NCI-H1436 treated with DMSO at 0.1 percent for 48 hours (cell line): ENCODE data around the gene GCDH.
A peak's percentile ranks its signal among the peaks of the same experiment; 100 is the strongest.
"Not testable (repeated sequence)": the region's sequence is repeated elsewhere in the genome, so short reads cannot be mapped to it uniquely, and the experiment has no call there.

Experiments
- DNase-seq: peaks from one replicate; lab custom pipeline; 2025; lab: John Stamatoyannopoulos, UW

GCDH gene

DNA sequence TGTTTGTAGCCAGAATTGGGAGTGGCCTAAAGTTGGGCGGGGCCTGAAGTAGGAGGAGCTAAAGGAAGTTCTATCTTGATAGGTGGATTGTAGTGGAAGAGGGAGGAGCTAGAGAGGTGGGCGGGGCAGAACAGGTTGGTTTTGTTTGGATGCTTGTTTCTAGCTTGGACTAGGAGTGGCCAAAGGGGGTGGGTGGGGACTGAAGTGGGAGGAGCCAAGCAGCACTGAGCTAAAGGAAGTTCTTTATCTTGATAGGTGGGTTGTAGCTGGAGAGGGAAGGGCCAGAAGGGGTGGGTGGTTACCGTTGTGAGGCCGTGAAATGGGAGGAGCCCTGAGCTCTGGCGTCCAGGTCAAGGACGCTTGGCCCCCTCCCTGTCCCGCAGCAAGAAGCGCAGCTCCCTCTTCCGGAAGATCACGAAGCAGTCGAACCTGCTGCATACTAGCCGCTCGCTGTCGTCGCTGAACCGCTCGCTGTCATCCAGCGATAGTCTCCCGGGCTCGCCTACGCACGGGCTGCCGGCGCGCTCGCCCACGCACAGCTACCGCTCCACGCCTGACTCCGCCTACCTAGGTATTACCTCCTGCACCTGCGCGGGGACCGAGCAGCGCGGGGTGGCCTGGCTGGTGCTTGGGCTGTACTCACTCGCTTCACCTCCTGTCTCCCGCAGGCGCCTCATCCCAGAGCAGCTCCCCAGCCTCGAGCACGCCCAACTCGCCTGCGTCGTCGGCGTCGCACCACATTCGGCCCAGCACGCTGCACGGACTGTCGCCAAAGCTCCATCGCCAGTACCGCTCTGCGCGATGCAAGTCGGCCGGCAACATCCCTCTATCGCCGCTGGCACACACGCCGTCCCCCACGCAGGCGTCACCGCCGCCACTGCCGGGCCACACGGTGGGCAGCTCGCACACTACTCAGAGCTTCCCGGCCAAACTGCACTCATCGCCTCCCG, 17.7 kb upstream of the GCDH start:
- DNase-seq: no peak

DNA sequence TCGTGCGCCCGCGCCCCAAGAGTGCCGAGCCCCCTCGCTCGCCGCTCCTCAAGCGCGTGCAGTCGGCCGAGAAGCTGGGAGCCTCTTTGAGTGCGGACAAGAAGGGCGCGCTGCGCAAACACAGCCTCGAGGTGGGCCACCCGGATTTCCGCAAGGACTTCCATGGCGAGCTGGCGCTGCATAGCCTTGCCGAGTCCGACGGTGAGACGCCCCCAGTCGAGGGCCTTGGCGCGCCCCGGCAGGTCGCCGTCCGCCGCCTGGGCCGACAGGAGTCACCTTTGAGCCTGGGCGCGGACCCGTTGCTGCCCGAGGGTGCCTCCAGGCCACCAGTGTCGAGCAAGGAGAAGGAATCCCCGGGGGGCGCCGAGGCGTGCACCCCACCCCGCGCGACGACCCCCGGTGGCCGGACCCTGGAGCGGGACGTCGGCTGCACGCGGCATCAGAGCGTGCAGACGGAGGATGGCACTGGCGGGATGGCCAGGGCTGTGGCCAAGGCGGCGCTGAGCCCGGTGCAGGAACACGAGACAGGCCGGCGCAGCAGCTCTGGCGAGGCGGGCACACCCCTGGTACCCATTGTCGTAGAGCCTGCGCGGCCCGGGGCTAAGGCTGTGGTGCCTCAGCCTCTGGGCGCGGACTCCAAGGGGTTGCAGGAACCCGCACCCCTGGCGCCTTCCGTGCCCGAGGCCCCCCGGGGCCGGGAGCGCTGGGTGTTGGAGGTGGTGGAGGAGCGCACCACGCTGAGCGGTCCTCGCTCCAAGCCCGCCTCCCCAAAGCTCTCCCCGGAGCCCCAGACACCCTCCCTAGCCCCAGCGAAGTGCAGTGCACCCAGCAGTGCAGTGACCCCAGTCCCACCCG, 16.8 kb upstream of the GCDH start:
- DNase-seq: no peak

DNA sequence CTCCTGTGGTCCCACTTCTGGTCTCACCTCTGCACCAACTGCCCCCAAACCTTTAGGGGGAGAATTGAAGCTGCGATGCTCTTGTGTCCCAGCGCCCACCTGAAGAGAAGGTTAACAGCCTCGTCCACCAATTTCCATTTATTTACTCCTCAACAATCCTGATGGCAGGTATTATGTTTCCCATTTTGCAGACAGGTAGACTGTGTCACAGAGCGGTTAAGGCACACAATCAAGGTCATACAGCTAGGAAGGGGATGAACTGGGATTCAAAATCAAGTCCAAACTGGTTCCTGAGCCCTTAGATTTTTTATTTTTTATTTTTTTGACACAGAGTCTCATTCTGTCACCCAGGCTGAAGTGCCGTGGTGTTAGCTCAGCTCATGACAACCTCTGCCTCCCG, 15.9 kb upstream of the GCDH start:
- DNase-seq: no peak

DNA sequence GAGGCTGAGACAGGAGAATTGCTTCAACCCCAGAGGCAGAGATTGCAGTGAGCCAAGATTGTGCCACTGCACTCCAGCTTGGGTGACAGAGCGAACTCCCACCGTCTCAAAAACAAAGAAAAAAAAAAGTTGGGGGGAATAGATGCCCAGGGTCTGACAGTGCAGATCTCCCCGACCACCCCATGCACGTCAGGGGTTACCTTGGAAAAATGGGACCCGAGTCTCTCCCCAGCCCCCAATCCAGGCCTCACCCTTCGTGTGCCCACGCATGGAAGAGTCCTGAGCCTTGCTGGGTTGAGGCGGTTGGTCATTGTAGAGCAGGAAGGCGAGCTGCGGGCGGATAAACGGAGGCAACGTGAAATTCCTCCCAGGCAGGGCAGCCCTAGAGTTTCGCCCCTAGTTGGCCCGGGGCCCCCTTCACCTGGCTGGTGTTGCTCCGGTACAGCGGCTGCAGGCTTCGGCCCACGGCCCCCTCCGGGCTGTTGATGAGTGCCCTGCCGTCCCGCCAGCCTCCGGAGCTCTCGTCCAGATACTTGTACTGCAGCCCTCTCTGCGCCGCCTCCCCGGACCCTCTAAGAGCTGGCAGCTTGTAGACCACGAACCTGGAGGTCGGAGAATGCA, 10.3 kb upstream of the GCDH start:
- no peak for DNase-seq

DNA sequence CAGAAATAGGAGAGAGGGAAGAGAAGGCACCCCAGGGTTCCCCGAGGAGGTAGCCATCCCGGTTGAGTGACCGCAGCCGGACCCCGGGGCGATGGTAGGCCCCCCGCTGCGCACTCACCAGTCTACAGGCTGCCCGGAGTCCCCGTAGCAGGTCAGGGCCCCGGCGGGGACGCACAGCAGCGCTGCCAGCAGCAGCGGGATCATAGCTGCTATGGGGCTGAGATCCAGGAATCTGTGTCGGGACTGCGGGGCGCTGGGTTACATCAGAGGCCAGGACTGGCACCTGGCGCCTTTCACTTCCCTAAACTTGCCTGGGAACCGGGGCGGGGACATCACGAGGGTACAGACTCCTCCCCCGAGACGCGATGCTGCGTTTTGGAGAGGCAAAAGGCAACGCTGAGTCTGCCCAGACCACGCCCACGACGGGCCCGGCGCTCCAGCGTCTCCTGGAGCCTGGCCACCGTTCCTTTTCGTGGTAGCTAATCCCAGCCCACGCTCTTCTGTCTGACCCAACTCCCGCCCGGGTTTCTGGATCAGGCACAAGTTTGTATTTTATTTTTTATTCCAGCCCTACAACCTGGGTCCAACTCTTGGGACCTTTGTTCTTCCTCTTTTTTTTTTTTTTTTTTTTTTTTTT, 9.7 kb upstream of the GCDH start, which contains the start of gene DNASE2:
Gene DNASE2, minus strand, starts transcription at position 278 of the 637 bp plus-strand sequence. Its CDS starts 74 bp downstream, at position 204.
- DNase-seq: peak; percentile 88

DNA sequence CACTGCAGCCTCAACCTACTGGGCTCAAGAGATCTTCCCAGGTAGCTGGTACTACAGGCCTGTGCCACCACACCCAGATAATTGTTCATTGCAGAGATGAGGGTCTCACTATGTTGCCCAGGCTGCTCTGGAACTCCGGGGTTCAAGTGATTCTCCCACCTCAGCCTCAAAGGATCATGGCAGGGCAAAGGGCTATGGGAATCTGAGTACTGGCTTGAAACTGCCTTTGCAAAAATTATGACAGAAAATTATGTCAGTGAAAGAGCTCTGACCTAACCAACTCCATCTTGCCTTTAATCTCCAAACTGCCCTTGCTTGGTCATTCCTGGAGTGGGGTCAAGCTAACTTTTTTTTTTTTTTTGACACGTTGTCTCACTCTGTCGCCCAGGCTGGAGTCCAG, 8.4 kb upstream of the GCDH start:
- DNase-seq: no peak

DNA sequence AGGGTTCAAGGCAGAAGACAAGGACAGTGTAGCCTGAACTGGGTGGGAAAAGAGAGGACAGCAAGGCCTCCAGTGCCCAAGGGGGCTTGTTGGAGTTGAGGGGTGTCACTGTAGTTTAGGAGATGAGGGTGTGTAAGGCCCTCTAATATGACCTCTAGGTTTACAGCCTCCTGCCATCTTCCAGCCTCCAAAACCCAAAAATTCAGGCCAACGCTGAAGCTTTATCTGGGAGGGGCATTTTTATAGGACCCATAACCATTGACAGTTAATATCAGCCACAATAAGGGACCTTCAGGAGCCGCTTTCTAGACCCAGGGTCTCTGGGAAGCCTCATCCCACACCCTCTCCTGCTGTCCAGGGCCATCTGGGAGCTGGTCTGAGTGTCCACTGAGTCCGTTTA, 6.8 kb upstream of the GCDH start:
- no peak for DNase-seq

DNA sequence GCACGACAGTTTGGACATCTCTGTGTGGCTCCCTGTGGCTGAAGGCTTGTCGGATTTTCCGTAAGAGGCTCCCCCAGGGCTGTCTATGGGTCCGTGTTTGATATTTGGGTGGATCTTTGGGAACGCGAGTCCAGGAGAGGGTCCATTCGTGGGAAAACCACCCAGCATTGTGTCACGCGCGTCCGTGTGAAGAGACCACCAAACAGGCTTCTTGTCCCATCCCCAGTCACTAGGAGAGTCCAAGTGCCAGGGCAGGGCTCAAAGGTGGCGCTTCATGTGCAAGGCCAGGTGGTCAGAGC, 6.4 kb upstream of the GCDH start:
- DNase-seq: no peak

DNA sequence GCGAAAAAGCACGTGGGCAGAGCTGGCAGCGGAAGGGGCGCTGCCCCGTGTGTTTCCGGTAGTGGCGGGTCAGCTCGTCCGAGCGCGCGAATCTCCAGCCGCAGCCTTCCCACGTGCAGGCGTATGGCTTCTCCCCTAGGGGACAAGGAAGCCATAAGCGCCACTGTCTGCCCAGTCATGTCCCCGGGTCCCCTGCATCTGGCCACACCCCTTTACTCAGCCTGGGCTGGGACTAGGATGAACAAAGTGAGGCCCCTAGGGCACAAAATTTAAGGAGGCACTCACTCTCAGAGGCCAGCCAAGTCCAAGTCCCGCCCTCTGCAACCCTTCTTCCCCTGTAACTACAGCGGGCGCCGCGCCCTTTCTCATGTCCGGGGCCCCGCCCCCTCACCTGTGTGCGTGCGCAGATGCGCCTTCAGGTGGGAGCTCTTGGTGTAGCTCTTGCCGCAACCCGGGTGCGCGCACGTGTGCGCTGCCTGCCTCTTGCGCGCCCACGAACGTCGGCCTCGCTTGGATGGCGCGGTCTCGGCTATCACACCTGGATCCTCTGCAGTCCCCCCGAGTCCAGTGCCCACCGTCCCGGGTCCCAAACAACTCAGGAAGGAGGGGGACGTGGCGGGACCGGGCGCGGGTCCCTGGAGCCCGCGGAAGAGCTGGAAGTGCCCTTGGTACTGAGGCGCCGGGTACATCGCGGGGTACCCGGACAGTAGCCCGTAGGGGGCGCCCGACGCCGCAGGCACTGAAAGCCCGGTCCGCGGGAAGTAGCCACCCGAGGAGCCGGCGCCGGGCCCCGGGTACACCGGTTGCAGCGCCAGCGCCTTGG, 5.8 kb upstream of the GCDH start:
- DNase-seq: no peak

DNA sequence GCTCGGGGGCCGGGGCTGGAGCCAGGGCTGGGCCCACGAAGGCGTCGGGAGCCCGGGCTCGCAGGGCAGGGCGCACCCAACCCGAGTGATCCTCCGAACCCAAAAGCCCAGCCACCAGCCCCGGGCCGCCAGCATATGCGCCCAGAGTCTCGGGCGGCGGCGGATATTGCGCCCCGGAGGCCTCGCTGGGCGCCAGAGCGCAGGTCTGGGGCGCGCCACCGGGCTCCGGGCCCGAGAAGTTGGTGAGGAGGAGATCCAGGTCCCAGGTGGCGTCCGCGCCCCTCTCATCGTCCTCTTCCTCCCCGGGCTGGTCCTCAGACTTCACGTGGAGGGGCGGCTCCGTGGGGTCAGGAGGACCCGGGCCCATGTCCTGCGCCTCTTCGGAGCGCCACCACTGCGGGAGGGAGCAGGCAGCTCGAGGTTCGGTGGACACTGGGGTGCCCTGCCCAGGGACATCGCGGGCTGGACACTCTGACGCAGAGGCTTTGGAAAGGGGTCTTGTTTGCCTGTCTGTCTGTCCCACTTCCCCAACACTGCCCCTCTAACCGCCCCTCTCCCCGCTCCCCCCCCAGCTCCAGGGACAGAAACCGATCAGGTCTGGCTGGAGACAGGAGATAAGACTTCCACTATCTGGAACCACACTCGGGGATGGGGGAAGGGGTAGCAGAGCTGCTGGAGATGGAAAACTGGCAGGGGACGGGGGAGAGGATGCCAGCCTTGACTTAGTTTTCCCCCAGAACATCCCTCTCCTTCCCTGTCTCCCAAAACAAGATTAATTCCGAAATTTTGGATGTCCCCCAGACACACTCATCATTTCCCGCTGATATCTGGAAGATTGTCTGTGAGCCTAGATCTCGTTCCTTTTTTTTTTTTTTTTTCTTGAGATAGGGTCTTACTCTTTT, 5.0 kb upstream of the GCDH start:
- no peak for DNase-seq

DNA sequence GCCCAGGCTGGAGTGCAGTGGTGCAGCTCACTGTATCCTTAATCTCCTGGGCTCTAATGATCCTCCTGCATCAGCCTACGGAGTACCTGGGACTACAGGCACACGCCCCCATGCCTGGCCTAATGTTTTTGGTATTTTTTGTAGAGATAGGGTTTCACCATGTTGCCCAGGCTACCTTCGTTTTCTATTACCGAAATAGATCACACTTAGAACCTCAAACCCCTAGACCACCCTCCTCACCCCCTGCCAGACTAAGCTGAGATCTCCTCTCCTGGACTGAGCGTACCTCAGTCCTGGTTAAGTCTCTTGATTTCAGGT, 4.3 kb upstream of the GCDH start:
- no peak for DNase-seq

DNA sequence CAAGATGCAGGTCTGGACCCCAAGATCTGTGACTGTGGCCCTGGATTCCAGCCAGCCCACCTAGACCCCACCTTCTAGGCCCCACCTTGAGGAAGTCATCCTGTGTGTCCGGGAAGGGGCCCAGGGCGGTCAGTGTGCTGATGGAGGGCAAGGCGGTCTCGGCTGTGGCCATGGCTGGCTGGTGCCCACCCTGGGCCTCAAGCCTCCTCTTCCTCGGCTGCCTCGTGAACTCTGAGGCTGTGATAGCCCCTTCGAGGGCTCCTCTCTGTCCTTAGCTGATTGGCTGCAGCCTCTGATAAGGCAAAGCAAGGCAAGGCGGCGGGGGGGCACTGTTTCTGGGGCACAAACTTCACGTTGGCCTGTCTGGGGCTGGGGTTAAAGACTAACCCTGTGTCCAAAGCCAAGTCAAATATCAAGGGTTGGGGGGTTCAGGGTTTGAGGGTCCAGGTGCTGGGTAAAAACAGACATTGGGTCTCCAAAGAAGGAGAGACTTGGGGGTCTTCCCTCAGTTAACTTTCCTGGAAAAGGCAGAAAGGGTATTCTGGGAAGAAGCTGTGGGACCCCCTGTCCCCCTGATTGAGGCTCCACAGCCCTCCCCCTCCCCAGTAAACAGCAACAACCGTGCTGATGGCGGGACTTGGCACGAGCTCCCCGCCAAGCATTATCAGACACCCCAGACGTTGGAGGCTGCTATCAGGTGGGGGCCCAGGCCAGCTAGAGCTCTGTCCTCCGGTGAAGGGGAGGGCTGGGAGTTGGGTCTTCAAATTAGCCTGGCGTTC, 3.8 kb upstream of the GCDH start, which contains the start of gene KLF1:
Gene KLF1, minus strand, starts transcription at position 233 of the 779 bp plus-strand sequence. Its CDS starts 61 bp downstream, at position 172.
- DNase-seq: no peak

DNA sequence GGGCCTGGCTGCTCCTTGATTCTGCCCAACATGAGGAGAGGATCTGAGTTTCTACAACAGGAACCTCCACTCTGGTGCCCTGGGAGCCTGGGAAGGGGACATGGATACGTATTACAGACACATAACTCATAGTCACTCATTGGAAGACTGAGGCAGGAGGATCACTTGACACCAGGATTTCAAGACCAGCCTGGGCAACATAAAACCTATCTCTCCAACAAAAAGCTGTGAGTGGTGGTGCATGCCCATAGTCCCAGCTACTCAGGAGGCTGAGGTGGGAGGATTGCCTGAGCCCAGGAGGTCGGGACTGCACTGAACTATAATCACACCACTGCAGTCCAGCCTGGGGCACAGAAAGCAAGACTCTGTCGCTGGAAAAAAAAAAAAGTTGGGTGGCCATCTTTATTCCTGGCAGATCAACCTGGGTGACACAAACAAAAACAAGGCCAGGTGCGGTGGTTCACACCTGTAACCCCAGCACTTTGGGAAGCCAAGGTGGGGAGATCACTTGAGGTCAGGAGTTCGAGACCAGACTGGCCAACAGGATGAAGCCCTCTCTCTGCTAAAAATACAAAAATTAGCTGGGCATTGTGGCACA, 2.9 kb upstream of the GCDH start:
- DNase-seq: no peak

DNA sequence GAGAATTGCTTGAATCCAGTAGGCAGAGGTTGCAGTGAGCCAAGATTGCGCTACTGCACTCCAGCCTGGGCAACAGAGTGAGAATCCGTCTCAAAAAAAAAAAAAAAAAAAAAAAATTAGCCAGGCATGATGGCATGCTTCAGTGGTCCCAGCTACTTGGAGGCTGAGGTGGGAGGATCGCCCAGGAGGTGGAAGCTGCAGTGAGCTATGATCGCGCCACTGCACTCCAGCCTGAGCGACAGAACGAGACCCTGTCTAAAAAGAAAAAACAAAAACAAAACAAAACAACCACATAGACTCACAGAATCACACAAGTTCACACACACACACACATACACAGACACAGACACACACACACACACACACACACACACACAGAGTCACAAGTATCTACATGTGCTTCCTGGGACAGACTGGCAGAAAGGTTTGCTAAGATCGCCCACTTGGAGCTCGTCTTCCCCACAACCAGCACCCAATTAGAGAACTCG, 617 bp upstream of the GCDH start:
- DNase-seq: not testable (repeated sequence)

DNA sequence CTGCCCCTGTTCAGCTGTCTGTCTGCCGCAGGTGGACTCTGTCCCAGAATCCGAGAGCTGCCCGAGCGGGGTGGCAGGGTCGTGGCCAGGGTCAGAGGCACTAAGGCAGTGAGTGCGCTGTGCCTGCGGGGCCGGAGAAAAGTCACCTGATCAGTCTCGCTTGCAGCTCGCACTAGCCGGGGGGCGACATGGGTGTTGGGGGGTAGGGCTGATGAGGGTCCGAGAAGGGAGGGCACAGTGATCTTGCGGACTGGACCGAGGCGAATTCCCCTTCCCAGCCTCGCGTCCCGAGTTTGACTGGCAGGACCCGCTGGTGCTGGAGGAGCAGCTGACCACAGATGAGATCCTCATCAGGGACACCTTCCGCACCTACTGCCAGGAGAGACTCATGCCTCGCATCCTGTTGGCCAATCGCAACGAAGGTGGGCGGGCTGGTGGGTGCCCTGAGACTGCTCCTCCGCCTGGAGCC, 627 bp downstream of the GCDH start:
- DNase-seq: no peak

DNA sequence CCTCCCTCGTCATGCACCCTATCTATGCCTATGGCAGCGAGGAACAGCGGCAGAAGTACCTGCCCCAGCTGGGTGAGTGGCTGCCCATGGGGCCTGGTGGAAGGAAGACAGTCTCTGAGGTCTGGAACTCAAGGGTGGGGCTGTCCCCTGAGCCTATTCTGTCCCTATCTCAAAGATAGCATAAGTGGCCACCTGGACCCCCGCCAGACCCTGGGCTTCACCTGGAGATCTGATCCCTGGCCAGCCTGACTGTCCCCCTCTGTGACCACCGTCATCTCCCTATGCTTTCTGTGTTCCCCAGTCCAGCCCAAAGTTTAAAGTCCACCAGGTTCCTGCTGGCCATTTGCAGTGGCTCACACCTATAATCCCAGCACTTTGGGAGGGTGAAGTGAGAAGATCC, 2.6 kb downstream of the GCDH start:
- DNase-seq: no peak

DNA sequence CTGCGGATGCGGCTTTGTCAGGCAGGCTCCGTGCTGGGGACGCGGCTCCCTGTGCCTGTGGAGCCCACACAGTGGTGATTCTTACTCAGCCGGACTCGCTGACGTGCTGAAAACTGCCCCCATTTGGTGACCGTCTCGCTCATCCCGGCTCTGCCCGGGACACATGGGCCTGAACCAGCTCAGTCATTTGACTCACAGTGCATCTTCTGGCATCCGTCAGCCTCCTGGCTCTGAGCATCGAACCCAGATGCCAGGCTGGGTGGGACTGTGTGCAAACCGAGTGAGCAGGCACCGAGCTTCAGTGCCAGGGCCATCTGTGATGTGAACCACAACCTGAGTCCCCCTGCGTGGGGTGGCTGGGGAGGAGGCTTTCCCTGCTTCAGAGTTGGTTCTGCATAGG, 5.5 kb downstream of the GCDH start:
- DNase-seq: no peak

DNA sequence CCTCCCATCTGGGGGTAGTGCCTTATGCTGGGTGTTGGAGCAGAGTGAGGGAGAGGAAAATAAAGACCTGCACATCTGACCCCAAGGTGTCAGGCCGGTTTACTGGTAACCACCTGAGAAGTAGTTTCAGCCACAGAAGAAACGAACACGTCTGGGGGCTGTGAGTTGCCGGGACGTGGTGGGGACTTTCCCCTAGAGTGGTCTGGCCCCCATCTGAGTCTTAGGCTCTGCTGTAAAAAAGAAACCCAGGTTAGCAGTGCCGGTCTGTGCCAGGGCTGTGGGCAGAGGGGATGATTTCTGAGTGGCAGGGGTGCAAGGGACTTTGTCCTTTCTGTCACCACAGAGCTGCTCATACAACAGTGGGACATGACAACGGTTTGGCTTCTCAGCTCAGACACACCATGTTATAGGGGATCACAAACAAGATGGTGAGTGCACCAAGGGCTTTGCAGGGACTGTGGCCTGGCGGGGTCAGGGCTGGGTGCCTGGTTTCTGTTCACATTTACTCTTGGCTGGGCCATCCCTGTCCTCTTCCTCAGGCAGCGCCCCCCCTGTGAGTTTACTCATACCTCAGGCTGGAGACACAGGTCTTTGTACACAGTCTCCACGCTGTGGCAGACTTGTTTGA, 9.0 kb downstream of the GCDH start:
- no peak for DNase-seq
